GM12874 (cell line): ENCODE results near the gene LSS.

Source experiments
- TF ChIP-seq, protein P1 (sequence below): IDR thresholded peaks from 2 replicates; pipeline ENCODE4 v1.5.1; 2011; ENCODE audit warnings: low read depth, mild to moderate bottlenecking, control low read depth, low read length, moderate library complexity; ENCODE audit not compliant: insufficient read depth

LSS gene

DNA sequence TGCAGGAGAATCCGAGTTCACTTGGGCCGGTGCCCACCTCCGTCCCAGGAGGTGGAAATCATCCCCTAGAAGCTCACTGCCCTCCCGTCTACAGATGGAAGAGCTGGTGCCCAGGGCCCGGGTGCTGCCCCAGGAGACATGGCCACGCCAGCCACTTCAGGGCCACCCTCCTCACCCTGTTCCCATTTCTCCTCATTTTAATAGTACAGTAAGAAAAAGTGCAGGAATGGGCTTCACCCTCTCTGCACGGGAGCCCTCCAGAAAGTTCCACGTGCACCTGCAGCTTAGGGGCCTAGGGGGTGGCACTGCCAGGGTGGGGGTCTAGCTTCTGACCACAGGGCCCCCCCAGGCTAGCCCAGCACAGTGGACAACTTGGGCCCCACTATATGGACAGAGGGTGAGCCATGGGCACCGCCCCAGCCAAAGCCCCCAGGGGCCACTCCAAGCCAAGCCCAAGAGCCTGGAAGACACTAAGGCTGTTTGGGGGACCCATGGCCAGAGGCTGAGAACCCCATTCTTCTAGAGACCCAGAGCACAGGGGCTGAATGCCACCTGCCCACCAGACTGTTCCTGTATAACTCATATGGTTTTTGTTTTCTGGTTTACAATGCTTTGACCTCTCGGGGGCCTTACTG, 69.8 kb downstream of the LSS start:
- TF ChIP-seq, protein P1, sequence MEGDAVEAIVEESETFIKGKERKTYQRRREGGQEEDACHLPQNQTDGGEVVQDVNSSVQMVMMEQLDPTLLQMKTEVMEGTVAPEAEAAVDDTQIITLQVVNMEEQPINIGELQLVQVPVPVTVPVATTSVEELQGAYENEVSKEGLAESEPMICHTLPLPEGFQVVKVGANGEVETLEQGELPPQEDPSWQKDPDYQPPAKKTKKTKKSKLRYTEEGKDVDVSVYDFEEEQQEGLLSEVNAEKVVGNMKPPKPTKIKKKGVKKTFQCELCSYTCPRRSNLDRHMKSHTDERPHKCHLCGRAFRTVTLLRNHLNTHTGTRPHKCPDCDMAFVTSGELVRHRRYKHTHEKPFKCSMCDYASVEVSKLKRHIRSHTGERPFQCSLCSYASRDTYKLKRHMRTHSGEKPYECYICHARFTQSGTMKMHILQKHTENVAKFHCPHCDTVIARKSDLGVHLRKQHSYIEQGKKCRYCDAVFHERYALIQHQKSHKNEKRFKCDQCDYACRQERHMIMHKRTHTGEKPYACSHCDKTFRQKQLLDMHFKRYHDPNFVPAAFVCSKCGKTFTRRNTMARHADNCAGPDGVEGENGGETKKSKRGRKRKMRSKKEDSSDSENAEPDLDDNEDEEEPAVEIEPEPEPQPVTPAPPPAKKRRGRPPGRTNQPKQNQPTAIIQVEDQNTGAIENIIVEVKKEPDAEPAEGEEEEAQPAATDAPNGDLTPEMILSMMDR, result no peak

DNA sequence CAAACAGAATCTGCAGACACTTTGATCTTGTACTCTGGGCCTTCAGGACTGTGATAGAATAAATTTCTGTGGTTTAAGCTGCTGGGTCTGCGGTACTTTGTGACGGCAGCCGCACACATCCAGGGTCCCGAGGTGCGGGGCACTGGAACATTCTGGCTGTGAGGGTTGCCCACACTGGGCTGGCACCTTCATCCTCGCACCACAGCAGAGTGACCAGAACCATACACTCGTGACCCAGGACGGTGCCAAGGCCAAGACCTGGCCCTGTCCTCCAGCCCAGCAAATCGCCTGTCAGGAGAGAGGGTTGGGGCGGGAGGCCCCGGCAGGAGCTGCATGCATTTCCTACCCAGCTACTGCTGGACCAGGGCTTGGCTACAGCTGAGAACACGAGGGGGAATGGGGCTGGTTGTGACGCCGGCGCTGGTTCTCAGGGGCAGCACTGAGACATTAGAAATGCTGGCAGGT, 70.6 kb downstream of the LSS start:
- TF ChIP-seq, protein P1, result no peak

DNA sequence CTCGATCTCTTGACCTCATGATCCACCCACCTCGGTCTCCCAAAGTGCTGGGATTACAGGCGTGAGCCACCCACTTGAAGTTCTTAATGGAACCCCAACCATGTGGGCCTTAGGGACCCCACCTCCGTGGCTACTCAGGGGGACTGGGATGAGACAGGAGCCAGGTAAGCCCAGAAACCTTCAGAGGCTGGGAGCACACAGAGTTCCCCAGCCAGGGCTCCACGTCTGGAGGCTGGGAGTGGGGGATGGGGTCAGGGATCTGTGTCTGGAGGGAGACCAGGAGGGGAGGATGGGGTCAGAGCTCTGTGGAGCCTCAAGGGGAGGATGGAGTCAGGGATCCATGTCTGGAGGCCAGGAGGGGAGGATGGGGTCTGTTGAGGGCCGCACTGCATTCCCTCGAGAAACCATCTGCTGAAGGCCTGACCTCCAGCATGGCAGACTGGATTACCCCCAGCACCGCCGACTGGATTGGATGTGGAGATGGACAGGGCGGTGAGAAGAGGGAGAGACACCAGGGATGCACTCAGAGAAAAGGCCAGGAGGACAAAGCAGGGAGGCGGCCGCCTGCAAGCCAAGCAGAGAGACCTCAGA, 71.1 kb downstream of the LSS start:
- TF ChIP-seq, protein P1, result no peak

DNA sequence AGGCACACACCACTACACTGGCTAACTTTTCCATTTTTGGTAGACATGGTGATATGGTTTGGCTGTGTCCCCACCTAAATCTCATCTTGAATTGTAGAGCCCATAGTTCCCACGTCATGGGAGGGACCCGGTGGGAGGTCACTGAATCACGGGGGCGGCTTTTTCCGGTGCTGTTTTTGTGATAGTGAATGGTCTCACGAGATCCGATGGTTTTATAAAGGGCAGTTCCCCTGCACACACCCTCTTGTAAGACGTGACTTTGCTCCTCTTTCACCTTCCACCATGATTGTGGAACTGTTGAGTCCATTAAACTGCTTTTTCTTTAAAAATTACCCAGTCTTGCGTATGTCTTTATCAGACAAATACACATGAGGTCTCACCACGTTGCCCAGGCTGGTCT, 71.9 kb downstream of the LSS start:
- TF ChIP-seq, protein P1, result no peak

DNA sequence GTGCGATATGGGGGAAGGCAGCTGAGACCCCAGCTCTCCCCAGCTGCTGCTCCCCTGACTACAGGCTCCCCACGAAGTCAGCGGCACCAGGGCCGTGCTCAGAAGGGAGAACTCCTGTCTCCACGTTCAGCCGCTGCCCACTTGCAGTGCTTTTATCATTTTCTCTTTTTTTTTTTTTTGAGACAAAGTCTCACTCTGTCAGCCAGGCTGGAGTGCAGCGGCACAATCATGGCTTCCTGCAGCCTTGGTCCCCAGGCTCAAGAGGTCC, 72.3 kb downstream of the LSS start:
- TF ChIP-seq, protein P1, result no peak

DNA sequence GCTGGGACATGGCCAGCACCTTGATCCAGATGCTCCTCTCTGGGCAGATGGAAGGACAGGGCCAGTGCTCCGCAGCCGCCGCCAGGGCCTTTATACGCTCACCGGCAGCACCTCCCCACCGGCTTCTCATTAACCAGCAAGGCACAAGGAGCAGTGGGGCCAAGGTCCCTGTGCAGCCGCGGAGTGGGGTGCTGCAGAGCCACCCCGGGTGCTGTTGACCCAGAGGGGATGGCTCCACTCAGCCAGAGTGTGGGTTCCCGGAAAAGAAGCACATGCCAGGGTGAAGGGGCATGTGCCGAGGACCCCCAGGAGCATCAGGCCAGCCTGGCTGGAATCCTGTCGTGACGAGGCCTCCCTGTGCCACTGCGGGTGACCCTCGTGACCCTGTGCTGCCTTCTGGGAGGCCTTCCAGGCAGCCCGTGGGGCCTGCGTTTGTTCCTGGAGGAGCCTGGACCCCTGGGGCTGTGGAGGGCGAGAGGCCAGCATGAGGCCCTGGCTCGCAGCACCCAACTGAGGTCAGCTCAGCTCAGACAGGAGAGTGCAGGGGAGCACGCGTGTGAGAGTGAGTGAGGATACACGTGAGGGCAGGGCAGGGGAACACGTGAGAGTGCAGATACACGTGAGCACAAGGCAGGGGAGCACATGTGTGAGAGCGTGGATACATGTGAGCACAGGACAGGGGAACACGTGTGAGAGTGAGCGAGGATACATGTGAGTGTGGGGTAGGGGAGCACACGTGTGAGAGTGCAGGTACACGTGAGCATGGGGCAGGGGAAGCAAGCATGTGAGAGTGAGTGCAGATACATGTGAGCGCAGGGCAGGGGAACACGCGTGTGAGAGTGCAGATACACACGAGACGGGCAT, 72.8 kb downstream of the LSS start, which contains the start of gene FTCD:
Gene FTCD (minus strand): TSS at position 66 of the 864 bp plus-strand sequence. CDS start 56 bp downstream, at position 10.
- TF ChIP-seq, protein P1, result no peak

DNA sequence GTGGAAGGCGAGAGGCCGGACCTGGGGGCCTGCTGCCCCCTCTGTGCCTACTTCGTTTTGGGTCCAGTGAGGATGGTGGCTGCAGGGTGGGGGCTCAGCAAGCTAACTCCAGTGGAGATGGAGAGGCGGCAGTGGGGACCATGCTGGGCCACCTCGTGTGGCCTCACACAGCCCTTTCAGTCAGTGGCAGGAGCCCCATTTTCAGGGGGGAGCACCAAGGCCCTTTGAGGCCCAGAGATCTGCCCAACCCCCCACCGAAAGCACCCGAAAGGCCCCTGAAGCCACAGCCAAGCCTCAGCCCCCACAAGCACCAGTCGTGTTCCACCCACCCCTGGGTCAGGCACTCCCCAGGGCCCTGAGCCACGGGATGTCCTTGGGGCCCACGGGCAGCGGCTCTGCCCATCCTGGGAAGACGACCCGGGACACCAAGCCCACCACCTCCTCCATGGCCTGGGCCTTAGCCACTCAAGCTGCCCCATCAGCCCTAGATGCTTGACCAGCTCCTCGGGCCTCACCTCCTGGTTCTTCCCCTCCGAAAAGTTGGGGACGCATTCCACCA, 73.5 kb downstream of the LSS start:
- TF ChIP-seq, protein P1, result no peak
